ENCODE measurements around the gene ICAM3. TPM values are rescaled to one million over a fixed set of nuclear protein-coding genes. Genes with fewer than 3 reads are reported as not detected.

ICAM3 gene
- total RNA-seq, 5 donors from 2014 or later (not counting 1 experiment from before 2014, with no cell fraction given) = 167 to 233 (median 183) TPM

- Mint-ChIP-seq H3K27ac (no peak within 1 kb of the TSS), H3K4me3 (no peak within 1 kb of the TSS), H3K27me3 (no peaks in the 10 kb centered on the region), H3K4me1 (peaks cover 1 to 3% (median 3%) of the 10 kb centered on the region in 3 donors), H3K36me3 (no peaks in the 10 kb centered on the region), H3K9me3 (no peaks in the 10 kb centered on the region)
- DNase-seq = no peak
- ATAC-seq (replicated peaks in 1 of 4) = no peak
- Histone ChIP-seq H3K4me3 (ENCODE audit: control insufficient read depth in 1 of 2, extremely low read depth in 1 of 2, low read length in 1 of 2) (no peak within 1 kb of the TSS), H3K27me3 (replicated peaks in 1 of 2; ENCODE audit: control insufficient read depth in 2 of 2, extremely low read depth in 1 of 2, insufficient read depth in 2 of 2, low read length in 1 of 2) (no peaks in the 10 kb centered on the region), H3K9me3 (no peaks in the 10 kb centered on the region), H3K36me3 (ENCODE audit: control insufficient read depth in 2 of 2, extremely low read depth in 1 of 2, insufficient read depth in 1 of 2, low read length in 1 of 2) (peaks cover 0 to 5% of the 10 kb centered on the region in 2 donors), H3K27ac (ENCODE audit: low read length) (no peak within 1 kb of the TSS), H3K4me1 (ENCODE audit: control insufficient read depth in 1 of 2, extremely low read depth in 1 of 2, insufficient read depth in 2 of 2, low read length in 2 of 2) (no peaks in the 10 kb centered on the region)
- ChIA-PET CTCF (no interaction called here), POLR2A (interaction anchor here in 1 of 2 donors (0.6 kb wide), 1 partner anchor 786 kb away, joined by 5 read pairs; no protein-coding TSS in a partner anchor)
- WGBS (ENCODE audit: insufficient coverage) = 88% methylated on average over 3 of the region's 24 CpGs
These were observed 30.0 kb downstream of the ICAM3 start, which contains the start of gene ZGLP1 for GRCh38 chr19:10309423-10309822. Gene ZGLP1 (minus strand): TSS chr19:10309815.

- H3K4me1 ChIP-seq (ENCODE audit: control insufficient read depth in 1 of 2, extremely low read depth in 1 of 2, insufficient read depth in 2 of 2, low read length in 2 of 2) = no peaks in the 10 kb centered on the region
- WGBS (ENCODE audit: insufficient coverage) = 80% methylated on average over 1 of the region's 5 CpGs
- H3K4me3 Mint-ChIP-seq = no peak overlapping the region
- H3K27ac Mint-ChIP-seq = no peak overlapping the region
- H3K9me3 ChIP-seq = no peaks in the 10 kb centered on the region
- no peaks in the 10 kb centered on the region for H3K27me3 Mint-ChIP-seq
- DNase-seq = no peak
- H3K27me3 ChIP-seq (replicated peaks in 1 of 2; ENCODE audit: control insufficient read depth in 2 of 2, extremely low read depth in 1 of 2, insufficient read depth in 2 of 2, low read length in 1 of 2) = peaks cover 0 to 5% of the 10 kb centered on the region in 2 experiments
- no peak overlapping the region for H3K4me3 ChIP-seq (ENCODE audit: control insufficient read depth in 1 of 2, extremely low read depth in 1 of 2, low read length in 1 of 2)
- no peaks in the 10 kb centered on the region for H3K36me3 Mint-ChIP-seq
- H3K36me3 ChIP-seq (ENCODE audit: control insufficient read depth in 2 of 2, extremely low read depth in 1 of 2, insufficient read depth in 1 of 2, low read length in 1 of 2) = peaks cover 0 to 5% of the 10 kb centered on the region in 2 donors
- no peaks in the 10 kb centered on the region for H3K9me3 Mint-ChIP-seq
- CTCF ChIA-PET = no interaction called here
- POLR2A ChIA-PET = no interaction called here
- ATAC-seq (replicated peaks in 1 of 4) = no peak
- H3K4me1 Mint-ChIP-seq = no peaks in the 10 kb centered on the region
- no peak overlapping the region for H3K27ac ChIP-seq (ENCODE audit: low read length)
These were observed 33.1 kb downstream of the ICAM3 start for GRCh38 chr19:10306327-10306726.

- H3K9me3 ChIP-seq = no peaks in the 10 kb centered on the region
- ATAC-seq (replicated peaks in 1 of 4) = no peak
- no peak overlapping the region for H3K4me3 Mint-ChIP-seq
- peak in 1 of 35 experiments; percentile 17 for DNase-seq
- POLR2A ChIA-PET = no interaction called here
- H3K4me3 ChIP-seq (ENCODE audit: control insufficient read depth in 1 of 2, extremely low read depth in 1 of 2, low read length in 1 of 2) = no peak overlapping the region
- no peaks in the 10 kb centered on the region for H3K36me3 Mint-ChIP-seq
- peaks cover 0 to 5% of the 10 kb centered on the region in 2 experiments for H3K27me3 ChIP-seq (replicated peaks in 1 of 2; ENCODE audit: control insufficient read depth in 2 of 2, extremely low read depth in 1 of 2, insufficient read depth in 2 of 2, low read length in 1 of 2)
- no peaks in the 10 kb centered on the region for H3K27me3 Mint-ChIP-seq
- peaks cover 0 to 3% of the 10 kb centered on the region in 2 donors for H3K36me3 ChIP-seq (ENCODE audit: control insufficient read depth in 2 of 2, extremely low read depth in 1 of 2, insufficient read depth in 1 of 2, low read length in 1 of 2)
- CTCF ChIA-PET = no interaction called here
- H3K9me3 Mint-ChIP-seq = no peaks in the 10 kb centered on the region
- no peak overlapping the region for H3K27ac ChIP-seq (ENCODE audit: low read length)
- 69% methylated on average over 9 of the region's 17 CpGs for WGBS (ENCODE audit: insufficient coverage)
- no peaks in the 10 kb centered on the region for H3K4me1 ChIP-seq (ENCODE audit: control insufficient read depth in 1 of 2, extremely low read depth in 1 of 2, insufficient read depth in 2 of 2, low read length in 2 of 2)
- no peaks in the 10 kb centered on the region for H3K4me1 Mint-ChIP-seq
- H3K27ac Mint-ChIP-seq = no peak overlapping the region
These were observed 34.2 kb downstream of the ICAM3 start for GRCh38 chr19:10305139-10305806.

- no peak for DNase-seq
- no peaks in the 10 kb centered on the region for H3K36me3 ChIP-seq (ENCODE audit: control insufficient read depth in 2 of 2, extremely low read depth in 1 of 2, insufficient read depth in 1 of 2, low read length in 1 of 2)
- ATAC-seq (replicated peaks in 1 of 4) = no peak
- no peak overlapping the region for H3K27ac ChIP-seq (ENCODE audit: low read length)
- CTCF ChIA-PET = no interaction called here
- WGBS (ENCODE audit: insufficient coverage) = 47% methylated on average over 10 of the region's 14 CpGs
- Mint-ChIP-seq H3K9me3 (no peaks in the 10 kb centered on the region), H3K27ac (no peak overlapping the region), H3K27me3 (peaks cover 10 to 11% of the 10 kb centered on the region in 2 donors), H3K4me3 (no peak overlapping the region), H3K4me1 (peaks cover 7 to 12% (median 8%) of the 10 kb centered on the region in 3 donors), H3K36me3 (no peaks in the 10 kb centered on the region)
- POLR2A ChIA-PET = no interaction called here
- no peaks in the 10 kb centered on the region for H3K9me3 ChIP-seq
- peaks cover 3 to 22% of the 10 kb centered on the region in 2 experiments for H3K27me3 ChIP-seq (replicated peaks in 1 of 2; ENCODE audit: control insufficient read depth in 2 of 2, extremely low read depth in 1 of 2, insufficient read depth in 2 of 2, low read length in 1 of 2)
- H3K4me1 ChIP-seq (ENCODE audit: control insufficient read depth in 1 of 2, extremely low read depth in 1 of 2, insufficient read depth in 2 of 2, low read length in 2 of 2) = peaks cover 6 to 14% of the 10 kb centered on the region in 2 experiments
- no peak overlapping the region for H3K4me3 ChIP-seq (ENCODE audit: control insufficient read depth in 1 of 2, extremely low read depth in 1 of 2, low read length in 1 of 2)
These were observed 39.6 kb downstream of the ICAM3 start for GRCh38 chr19:10299545-10300458.

GRCh38 chr19:10295847-10296591 is 43.4 kb downstream of the ICAM3 start:
- Histone ChIP-seq H3K27ac (ENCODE audit: low read length) (no peak overlapping the region), H3K4me1 (ENCODE audit: control insufficient read depth in 1 of 2, extremely low read depth in 1 of 2, insufficient read depth in 2 of 2, low read length in 2 of 2) (peaks cover 16 to 52% of the 10 kb centered on the region in 2 experiments), H3K9me3 (no peaks in the 10 kb centered on the region), H3K36me3 (ENCODE audit: control insufficient read depth in 2 of 2, extremely low read depth in 1 of 2, insufficient read depth in 1 of 2, low read length in 1 of 2) (no peaks in the 10 kb centered on the region), H3K27me3 (replicated peaks in 1 of 2; ENCODE audit: control insufficient read depth in 2 of 2, extremely low read depth in 1 of 2, insufficient read depth in 2 of 2, low read length in 1 of 2) (peaks cover 9 to 56% of the 10 kb centered on the region in 2 experiments), H3K4me3 (ENCODE audit: control insufficient read depth in 1 of 2, extremely low read depth in 1 of 2, low read length in 1 of 2) (peak overlapping the region; percentile 48 to 61)
- ATAC-seq (replicated peaks in 1 of 4) (no peak), DNase-seq (no peak)
- WGBS (ENCODE audit: insufficient coverage) = 17% methylated on average over 37 of the region's 58 CpGs
- POLR2A ChIA-PET = no interaction called here
- no peaks in the 10 kb centered on the region for H3K36me3 Mint-ChIP-seq
- H3K4me3 Mint-ChIP-seq = peak overlapping the region; percentile 76 to 88 (median 79)
- H3K27ac Mint-ChIP-seq = peak overlapping the region; percentile 52 to 55
- no peaks in the 10 kb centered on the region for H3K9me3 Mint-ChIP-seq
- peaks cover 28 to 39% (median 36%) of the 10 kb centered on the region in 3 donors for H3K4me1 Mint-ChIP-seq
- H3K27me3 Mint-ChIP-seq = peaks cover 26 to 47% of the 10 kb centered on the region in 2 donors
- CTCF ChIA-PET = interaction anchor here in 1 of 2 donors (0.6 kb wide), 1 partner anchor 62 kb away, joined by 9 read pairs; no protein-coding TSS in a partner anchor

Measured in T-cell (primary cell).